Breast epithelium (tissue), 3 donors: ENCODE measurements around the gene SLC4A2.

Experiments used
- POLR2A ChIP-seq: fragments of 450-650 bp; IDR thresholded peaks from one replicate; pipeline ENCODE4 v1.6.1; 2016; ENCODE audit warnings: antibody characterized with exemption, mild to moderate bottlenecking, moderate library complexity
- TF ChIP-seq, protein P1 (sequence below), 3 donors: fragments of 450-650 bp; IDR thresholded peaks; one replicate each; pipeline ENCODE4 v1.5.1; 2016 to 2017; ENCODE audit warnings: antibody characterized with exemption in 3 of 3, mild to moderate bottlenecking in 3 of 3, moderate library complexity in 3 of 3

- TF ChIP-seq, protein P1, sequence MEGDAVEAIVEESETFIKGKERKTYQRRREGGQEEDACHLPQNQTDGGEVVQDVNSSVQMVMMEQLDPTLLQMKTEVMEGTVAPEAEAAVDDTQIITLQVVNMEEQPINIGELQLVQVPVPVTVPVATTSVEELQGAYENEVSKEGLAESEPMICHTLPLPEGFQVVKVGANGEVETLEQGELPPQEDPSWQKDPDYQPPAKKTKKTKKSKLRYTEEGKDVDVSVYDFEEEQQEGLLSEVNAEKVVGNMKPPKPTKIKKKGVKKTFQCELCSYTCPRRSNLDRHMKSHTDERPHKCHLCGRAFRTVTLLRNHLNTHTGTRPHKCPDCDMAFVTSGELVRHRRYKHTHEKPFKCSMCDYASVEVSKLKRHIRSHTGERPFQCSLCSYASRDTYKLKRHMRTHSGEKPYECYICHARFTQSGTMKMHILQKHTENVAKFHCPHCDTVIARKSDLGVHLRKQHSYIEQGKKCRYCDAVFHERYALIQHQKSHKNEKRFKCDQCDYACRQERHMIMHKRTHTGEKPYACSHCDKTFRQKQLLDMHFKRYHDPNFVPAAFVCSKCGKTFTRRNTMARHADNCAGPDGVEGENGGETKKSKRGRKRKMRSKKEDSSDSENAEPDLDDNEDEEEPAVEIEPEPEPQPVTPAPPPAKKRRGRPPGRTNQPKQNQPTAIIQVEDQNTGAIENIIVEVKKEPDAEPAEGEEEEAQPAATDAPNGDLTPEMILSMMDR (IDR thresholded peaks at IDR 0.05): no peak
- no peak for TF ChIP-seq POLR2A
These were observed 675 bp downstream of the SLC4A2 start for GRCh38 chr7:151060113-151060415.
